GM19351 (cell line): ENCODE results near the gene ACOT8.
"Not testable (repeated sequence)": the region's sequence is repeated elsewhere in the genome, so short reads cannot be mapped to it uniquely, and the experiment has no call there.

Source experiments
- ATAC-seq: cut with Tn5 transposase; IDR thresholded peaks from one replicate; pipeline ENCODE4 v1.9.1; 2021; ENCODE audit warnings: mild to moderate bottlenecking, moderate library complexity; ENCODE audit not compliant: unreplicated experiment

Gene ACOT8

DNA sequence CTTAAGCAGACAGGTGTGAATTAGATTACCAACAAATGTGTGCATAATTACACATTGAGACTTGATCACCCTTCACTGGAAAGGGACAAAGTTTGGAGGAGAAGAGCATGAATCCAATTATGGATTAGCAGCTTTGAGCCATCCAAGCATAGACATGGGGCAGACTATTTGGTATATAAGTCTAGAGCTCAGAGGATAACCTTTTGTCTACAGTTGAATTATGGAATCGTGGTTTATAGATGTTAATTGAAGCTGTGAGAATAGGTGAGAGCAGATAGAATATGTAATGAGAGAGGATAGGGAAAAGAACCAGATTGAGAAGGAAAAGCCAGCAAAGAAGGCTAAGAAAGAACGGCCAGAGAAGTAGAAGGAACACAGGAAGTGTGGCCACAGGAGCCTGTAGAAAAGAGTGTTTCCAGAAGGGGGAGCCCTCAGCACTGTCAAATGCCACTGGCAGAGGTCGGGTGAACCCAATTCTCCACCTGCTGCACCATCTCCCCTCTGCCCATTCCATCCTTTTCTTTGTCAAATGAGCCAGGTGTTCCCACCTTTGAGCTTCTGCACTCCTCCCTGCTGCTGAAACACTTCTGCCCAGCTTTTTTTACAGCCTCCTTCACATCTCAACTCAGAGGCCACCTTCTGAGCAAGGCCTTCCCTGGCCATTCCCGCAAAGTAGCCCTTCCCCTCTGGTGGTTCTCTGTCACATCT, 58.1 kb downstream of the ACOT8 start:
- no peak for ATAC-seq

DNA sequence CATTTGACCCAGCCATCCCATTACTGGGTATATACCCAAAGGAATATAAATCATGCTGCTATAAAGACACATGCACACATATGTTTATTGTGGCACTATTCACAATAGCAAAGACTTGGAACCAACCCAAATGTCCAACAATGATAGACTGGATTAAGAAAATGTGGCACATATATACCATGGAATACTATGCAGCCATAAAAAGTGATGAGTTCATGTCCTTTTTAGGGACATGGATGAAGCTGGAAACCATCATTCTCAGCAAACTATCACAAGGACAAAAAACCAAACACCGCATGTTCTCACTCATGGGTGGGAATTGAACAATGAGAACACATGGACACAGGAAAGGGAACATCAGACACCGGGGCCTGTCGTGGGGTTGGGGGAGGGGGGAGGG, 59.2 kb downstream of the ACOT8 start:
- ATAC-seq: not testable (repeated sequence)

DNA sequence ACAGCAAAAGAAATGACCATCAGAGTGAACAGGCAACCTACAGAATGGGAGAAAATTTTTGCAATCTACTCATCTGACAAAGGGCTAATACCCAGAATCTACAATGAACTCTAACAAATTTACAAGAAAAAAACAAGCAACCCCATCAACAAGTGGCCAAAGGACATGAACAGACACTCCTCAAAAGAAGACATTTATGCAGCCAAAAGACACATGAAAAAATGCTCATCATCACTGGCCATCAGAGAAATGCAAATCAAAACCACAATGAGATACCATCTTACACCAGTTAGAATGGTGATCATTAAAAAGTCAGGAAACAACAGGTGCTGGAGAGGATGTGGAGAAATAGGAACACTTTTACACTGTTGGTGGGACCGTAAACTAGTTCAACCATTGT, 59.7 kb downstream of the ACOT8 start:
- not testable (repeated sequence) for ATAC-seq

DNA sequence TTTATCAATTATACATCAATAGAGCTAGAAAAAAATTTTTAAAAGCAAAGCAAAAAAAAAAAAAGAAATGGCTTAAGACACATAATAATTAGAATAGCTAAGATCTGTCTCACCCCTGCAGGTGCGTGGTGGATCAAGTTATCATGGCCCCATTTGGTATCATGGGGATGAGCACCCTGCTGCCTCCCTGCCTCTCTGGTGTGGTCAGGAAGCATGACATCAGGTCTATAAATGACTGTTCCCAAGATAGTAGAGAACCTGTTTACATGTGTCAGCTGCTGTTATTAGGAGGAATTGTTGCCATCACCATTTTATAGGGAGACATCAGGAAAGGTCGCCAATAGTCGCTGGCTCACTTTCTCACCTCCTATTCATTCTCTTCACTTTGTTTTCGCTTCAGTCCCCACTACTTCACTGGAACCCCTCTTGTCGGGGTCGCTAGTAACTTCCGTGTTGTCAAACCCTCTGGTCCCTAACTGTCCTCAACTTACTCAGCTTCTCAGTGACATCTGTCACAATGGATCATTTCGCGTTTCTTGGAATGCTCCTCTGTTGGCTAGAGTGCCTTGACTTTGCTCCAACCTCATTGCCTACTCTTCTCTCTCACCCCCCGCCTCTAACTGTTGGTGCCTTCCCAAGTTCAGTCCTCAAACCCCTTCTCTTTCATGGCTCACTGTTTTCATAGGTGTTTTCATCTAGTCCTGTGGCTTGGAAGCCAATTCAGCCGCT, 60.7 kb downstream of the ACOT8 start:
- no peak for ATAC-seq

DNA sequence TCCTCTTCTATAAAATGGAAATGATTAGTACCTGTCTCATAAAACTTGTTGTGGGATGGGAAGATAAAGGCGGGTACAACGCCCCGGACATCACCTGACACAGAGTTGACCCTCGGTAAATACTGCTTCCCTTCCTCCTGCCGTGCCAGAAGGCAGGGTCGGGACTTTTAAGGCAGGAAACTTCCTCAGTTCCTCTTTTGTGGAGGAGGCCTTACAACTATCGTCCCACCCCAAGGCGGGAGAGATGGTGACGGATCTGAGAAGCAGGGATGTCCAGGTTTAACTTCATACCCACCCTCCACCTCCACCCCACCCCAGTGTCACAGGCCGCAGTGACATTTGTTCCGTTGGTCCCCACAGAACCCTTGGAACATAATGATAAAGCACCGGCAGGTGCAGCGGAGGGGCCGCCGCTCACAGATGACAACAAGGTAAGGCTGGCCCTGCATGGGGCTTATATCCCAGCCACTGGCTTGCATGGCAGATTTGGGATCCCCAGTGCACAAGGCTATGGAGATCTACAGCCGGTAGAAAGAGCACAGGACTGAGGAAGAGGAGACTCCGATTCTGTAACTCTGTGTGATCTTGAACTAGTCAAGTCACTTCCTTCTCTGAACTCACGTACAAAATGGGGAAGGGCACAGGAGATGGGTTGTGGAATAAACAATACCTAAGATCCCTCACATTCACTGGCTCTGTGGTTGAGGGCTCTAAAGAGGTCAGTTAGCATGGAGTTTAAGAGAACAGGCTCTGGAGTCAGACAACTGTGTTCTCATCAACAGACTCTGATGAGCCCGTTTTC, 64.7 kb downstream of the ACOT8 start:
- ATAC-seq: peak; percentile 30
